HG03095 (cell line): ENCODE results near the gene MFAP4.

Experiments
- ATAC-seq: cut with Tn5 transposase; IDR thresholded peaks from one replicate; pipeline ENCODE4 v1.9.1; 2021; ENCODE audit warnings: moderate library complexity; ENCODE audit not compliant: unreplicated experiment

MFAP4 gene

DNA sequence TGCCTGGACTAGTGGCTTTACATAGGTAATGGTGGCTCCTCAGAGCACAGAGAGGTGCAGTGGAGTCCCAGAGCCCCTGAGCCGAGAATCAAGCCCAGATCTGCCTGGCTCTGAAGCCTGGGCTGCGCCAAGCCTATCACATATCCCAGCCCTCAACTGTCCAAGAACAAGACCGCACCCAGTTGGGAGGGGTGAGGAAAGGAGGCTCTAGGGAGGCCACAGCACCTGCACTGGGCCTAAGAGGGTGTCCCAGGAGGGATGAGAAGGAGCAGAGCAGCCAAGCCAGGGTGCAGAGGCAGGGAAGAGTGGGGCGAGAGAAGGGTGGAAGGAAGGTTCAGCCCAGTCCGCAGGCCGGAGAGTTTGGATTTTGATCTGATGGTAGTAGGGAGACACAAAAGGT is 23.1 kb upstream of the MFAP4 start:
- ATAC-seq, result no peak

- no peak for ATAC-seq
Measured at GRCh38 chr17:19409509-19409908, 22.5 kb upstream of the MFAP4 start.

DNA sequence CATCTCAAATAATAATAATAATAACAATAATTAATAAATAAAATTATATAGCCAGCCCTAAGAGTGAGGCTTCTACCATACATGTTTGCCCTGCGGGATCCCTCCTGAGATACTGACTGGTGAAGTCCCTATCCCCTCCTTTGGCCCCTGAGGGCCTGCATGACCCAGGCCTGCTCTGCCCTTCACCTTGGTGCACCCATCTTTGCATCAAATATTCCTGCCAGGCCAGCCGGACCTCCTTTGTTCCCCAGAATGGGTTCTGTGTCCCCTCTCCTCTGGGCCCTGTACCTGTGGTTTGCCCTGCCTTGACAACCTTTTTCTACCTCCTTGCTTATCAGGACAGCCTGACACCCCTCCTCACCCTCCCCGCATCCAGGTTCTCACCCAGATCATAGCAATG is 22.1 kb upstream of the MFAP4 start:
- no peak for ATAC-seq

- no peak for ATAC-seq
Measured at GRCh38 chr17:19408346-19408710, 21.3 kb upstream of the MFAP4 start.

DNA sequence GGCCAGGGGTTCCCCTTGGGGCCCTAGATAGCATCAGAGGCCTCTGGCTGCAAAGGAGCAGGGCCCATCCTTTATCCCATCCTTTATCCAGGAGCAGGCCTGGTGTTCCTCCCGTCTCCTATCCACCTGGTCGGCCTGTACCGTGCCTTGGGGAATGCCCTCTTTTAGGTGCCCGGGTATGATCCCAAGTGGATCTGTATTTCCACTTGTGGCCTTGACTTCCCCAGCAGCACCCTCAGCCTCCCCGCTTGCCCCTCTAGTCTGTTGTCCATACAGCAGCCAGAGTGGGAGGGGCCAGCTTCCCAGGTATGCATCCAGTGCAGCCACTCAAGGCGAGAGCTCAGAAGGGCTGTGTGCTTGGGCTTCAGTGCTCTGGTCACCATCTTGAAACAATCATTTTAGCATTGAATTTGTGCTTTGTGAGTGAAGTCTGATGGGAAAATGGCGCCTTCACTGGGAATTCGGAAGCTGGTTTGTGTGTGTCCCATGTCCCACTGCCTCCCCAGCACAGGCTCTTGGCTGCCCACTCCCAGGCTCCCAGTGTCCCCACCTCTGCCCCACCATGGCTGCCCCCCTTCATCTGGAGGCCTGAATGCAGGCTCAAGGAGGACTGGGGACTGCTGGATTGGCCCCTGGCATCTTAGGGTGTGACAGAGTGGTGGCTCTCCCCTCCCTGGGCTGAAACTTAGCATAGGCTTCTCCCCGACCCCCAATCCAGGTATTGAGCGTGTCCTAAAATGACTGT is 20.8 kb upstream of the MFAP4 start:
- ATAC-seq, result no peak

DNA sequence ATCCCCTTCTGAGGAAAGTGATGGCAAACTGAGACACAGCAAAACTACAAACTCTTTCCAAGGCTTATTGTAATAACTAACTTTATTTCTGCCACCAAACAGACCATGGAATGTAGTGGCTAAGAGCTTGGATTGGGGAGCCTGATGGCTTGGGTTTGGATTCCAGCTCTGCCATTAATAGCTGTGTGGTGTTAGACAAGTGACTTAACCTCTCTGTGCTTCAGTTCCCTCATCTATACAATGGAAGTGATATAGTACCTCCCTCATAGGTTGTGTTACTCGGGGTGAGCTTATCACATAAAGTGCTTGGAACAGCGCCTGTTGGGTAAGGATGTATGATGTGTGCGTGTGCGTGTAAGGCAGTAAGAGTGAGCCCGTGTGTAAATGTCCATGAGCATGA is 18.1 kb upstream of the MFAP4 start:
- no peak for ATAC-seq

DNA sequence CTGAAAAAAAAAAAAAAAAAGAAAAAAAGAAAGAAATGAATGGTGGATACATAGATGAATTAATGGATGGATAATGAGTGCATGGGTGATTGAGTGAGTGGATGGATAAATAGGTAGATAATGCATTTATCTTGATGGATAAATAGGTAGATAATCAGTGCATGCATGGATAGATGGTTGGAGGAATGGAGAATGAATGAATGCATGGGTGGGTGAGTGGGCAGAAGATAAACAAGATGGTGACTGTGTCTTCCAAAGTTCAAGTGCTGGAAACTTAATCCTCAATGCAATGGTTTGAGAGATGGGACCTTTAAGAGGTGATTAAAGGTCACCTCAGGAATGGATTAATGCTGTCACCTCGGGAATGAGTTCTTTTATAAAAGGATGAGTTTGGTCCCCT is 17.3 kb upstream of the MFAP4 start:
- no peak for ATAC-seq

DNA sequence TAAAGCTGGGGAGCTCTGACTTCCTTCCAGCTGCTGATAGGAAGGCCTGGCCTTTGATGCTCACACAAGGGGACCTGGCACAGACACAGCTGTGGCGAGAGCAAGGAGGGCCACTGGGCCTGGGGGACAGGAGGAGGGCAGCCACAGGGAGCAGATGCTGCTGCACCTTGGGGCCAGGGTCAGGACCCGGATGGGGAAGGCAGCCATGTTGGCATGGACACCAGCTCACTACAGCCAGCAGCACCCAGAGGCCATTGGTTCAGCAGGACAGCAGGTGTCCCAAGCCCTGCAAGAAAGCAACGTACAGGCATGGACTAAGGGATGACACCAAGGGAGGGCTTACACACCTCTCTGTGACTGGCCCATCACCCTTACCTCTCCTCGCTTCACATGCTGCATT is 16.0 kb upstream of the MFAP4 start:
- ATAC-seq, result no peak

- ATAC-seq, result no peak
Measured at GRCh38 chr17:19402171-19402570, 15.2 kb upstream of the MFAP4 start.

DNA sequence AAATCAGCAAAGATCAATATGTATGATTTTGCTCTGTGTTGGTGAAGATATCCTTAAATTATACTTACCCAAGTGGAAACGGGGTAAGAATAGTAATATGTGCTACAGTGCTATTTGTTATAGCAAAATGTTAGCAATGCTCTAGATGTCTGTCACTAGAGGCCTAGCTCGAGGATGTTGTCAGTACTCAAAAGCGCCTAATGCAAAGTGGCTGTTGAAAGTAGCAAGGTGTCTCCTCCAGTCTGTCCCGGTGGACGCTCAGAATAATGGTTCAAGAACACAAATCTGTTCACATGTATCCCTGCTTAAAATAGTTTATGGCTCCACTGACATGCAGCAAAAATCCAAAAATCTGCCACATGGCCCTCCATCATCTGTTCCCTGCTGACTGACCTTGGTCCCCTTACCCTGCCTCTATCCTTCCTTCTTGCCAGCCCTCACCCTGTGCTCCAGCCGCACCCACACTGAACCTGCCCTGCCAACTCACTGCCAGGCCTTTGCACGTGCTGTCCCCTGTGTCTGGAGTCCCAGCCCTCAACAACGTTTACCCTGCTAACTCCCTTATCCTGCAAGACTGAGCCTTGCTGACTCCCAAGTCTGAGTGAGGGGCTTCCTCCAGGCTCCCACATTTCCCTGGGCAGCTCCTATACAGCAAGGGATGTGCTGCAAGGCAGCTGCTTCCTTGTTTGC is 14.5 kb upstream of the MFAP4 start:
- no peak for ATAC-seq

DNA sequence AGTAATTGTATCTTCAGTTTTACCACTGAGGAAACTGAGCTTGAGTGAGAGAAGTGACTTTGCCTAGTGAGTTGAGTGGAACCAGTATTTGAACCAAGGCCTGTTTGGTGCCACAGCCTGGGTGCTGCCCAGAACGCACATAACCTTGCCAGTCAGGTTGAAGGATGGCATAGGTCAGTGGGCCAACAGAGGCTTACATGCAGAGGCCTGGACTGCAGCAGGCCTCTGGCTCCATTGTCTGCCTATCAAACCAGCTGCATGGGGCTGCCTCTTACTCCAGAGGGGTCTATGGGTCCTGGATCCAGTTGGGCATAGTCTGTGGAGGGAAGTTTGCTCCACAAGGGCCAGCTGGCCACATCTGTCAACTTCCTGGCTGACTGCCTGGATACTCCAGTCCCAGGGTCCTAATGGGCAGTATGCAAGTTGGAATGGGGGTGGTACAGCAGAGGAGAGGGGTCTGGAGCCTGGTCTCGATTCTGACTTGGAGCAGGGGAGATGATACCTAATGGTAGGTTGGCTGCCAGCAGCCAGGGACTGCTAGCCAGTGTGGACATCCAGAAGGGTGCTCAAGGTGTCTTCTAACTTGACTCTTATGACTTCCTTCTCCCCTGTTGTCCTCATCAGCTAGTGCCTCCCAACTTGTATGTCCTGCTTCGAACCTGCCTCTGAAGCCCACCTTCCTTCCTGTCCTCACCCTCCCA is 12.9 kb upstream of the MFAP4 start:
- ATAC-seq, result no peak

DNA sequence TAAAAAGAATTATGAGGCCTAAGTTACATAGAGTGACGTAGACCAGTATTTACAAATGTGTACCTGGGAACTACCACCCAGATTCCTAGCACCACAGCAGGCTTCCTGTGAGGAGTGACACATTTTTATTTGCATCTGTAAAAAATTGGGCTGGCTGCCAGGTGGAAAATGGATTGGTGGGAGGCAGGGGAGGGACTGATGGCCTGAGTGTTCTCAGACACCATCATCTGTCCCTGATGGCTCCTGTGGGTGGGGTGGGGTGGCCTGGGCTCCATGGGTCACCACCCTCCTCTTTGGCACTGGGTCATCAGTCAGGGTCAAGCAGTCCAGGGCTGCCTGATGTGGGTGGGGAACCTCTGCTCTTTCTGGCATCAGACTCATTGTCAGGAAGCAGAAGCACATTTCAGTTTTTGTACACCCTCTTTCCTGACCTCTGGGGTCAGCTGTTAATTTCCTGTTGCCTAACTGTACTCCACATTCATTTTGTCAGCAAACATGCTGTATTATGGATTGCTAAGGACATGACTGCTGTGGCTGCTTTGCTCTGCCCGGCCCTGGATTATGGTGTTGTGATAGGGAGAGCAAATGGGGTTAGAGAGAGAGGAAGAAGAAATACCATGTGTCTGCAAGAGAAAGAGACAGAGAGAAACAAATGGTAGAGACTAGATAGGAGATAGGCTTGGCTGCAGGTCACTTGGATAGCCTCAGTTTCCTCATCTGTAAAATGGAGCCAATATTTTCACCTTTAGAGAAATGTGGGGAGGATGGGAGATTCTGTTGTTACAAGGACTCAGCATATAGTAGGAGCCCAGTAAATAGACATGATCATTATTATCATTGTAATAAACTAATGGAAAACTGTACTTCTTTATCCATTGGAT is 11.6 kb upstream of the MFAP4 start:
- ATAC-seq, result no peak

DNA sequence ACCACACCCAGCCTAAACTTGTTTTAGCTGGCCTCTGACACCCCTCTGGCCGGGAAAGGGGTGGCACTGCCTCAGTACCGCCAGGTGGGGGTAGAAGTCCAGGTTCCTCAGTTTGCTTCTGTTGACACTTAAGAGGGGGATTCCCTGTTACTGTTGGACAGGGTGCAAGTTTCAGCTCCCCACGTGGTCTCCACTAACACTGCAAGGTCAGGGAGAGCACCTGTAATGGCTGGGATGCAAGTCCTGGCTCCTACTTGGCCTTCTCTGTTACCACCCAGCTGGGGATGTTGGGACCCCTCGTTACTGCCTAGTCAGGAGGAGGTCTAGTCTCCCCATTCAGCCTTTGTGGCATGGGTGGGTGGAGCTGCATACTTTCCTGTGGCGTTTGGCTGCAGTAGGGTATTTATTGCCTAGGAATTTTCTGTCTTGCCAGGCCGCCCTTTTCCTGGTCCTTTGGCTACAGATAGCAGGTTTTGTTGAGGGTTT is 10.6 kb upstream of the MFAP4 start:
- no peak for ATAC-seq

- ATAC-seq, result no peak
Measured at GRCh38 chr17:19392303-19392702, 5.3 kb upstream of the MFAP4 start.

DNA sequence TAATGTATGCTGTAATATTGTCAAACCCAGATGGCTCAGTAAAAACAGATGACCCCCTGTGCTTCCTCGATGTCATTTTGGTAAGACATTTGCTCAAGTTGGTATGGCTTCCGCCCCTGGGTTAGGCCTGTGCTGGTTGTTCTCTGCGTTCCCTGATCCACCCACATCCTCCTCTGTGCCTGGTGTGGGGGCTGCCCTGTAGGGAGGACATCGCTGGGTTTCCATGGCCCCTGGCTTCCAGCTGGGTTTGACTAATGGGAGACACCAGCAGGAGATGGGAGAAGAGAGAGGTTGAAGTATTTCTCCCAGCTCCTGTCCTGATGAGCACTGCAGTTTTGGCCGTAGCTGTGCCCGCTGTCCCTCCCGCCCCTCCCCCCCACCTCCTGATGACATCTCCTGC is 4.4 kb upstream of the MFAP4 start:
- no peak for ATAC-seq

DNA sequence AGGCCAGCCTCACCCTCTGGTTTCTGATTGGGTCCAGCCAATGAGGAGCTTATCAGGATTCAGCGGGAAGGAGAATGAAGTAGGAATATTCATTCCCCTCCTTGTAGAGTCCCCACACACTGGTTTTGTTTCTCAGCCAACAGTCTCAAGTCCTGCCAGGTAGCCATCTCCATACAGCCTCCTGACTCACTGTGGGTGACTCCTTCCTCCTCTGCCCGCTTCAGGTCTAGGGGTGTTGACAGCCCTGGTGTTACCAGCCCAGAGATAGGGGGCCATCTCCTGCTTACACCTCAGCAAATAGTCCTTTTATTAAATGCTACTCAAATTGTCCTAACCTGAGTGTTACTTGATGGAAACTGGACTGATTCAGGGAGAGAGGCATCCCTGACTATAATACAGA is 4.0 kb upstream of the MFAP4 start:
- no peak for ATAC-seq

DNA sequence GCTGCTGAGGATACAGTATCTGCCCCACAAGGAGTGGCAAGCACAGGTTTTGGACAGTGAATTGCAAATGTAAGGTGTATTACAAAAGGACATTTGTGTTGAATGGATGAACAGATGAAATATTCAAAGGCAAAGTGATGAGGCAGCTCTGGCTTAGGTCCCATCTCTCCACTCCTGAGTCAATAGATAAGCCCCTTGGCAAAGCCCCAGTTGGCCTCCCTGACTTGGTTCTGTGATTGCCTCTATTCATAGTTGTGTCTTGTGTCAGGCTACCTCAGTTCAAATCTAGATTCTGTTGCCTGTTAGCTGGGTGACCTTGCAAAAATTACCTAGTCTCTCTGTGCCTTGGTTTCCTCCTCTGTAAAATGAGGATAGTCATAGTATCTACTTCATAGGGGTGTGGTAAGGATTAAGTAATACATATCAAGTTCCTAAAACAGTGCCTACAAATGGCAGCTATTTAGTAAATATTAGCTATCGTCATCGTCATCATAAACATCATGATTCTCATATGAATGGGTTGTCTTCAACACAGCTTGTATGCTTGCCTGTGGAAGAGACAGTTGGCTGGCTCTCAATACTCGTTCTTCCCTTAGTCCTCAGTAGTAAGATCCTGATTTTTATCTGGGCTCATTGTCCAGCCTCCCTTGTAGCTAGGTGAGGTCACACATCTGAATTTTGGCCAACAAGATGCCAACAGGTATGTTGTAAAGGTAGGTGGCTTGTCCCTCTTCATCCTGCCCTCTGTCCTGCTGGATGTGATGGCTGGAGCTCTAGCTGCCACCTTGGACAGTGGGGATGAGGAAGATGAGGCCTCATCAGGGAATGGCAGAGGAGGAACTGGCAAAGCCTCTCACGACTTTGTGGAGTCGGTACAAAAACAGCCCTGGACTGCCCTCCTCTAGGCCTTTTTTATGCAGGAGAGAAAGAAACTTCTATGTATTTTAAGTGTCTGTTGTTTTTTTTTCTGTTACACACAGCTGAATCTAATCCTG is 2.1 kb upstream of the MFAP4 start:
- ATAC-seq, result no peak

- ATAC-seq, result no peak
Measured at GRCh38 chr17:19387921-19388521, 1.0 kb upstream of the MFAP4 start.
